ENCODE data around the gene MAP2K5. TPM values are rescaled to one million over a fixed set of nuclear protein-coding genes. Genes with fewer than 3 reads are reported as not detected.

The MAP2K5 gene
- total and polyA plus RNA-seq, 7 donors = 9.8 to 24.0 (median 16.5) TPM

- Histone ChIP-seq H3K36me3 (ENCODE audit: insufficient read depth in 1 of 2, low read depth in 1 of 2) (no peaks in the 10 kb centered on the region), H3K4me3 (no peak overlapping the region), H3K4me1 (no peaks in the 10 kb centered on the region), H3K27me3 (ENCODE audit: insufficient read depth in 3 of 3, low read length in 2 of 3) (no peaks in the 10 kb centered on the region), H3K27ac (no peak overlapping the region), H3K9me3 (no peaks in the 10 kb centered on the region)
- ATAC-seq (no peak), DNase-seq (no peak)
- WGBS, 3 donors = 94 to 100% (median 98%) methylated on average over 2 of the region's 2 CpGs
- intact Hi-C loops (cut with DNase I) = loop anchor here in 1 of 2 donors (1.0 kb wide), 1 partner anchor 16 kb away; no protein-coding TSS in a partner anchor
- no peak for TF ChIP-seq CTCF (IDR thresholded peaks at IDR 0.05)
Observed at GRCh38 chr15:67801142-67801541, 258.6 kb downstream of the MAP2K5 start.

- no peaks in the 10 kb centered on the region for H3K4me1 ChIP-seq
Observed at GRCh38 chr15:67801926-67802914, 259.7 kb downstream of the MAP2K5 start.

GRCh38 chr15:67803299-67803698 lies 260.8 kb downstream of the MAP2K5 start:
- Histone ChIP-seq H3K9me3 (no peaks in the 10 kb centered on the region), H3K36me3 (ENCODE audit: insufficient read depth in 1 of 2, low read depth in 1 of 2) (peaks cover 0 to 7% of the 10 kb centered on the region in 2 donors), H3K27ac (no peak overlapping the region), H3K4me1 (no peaks in the 10 kb centered on the region), H3K4me3 (no peak overlapping the region), H3K27me3 (ENCODE audit: insufficient read depth in 3 of 3, low read length in 2 of 3) (no peaks in the 10 kb centered on the region)
- ATAC-seq (no peak), DNase-seq (no peak)
- intact Hi-C loops (cut with DNase I) = no loop called here
- 54 to 59% (median 59%) methylated on average over 3 of the region's 3 CpGs for WGBS, 3 donors
- TF ChIP-seq CTCF (IDR thresholded peaks at IDR 0.05) = no peak

More at GRCh38 chr15:67801926-67802914, 259.7 kb downstream of the MAP2K5 start:
- no peaks in the 10 kb centered on the region for H3K27me3 ChIP-seq (ENCODE audit: insufficient read depth in 3 of 3, low read length in 2 of 3)
- TF ChIP-seq CTCF (IDR thresholded peaks at IDR 0.05) = no peak
- peaks cover 0 to 6% of the 10 kb centered on the region in 2 donors for H3K36me3 ChIP-seq (ENCODE audit: insufficient read depth in 1 of 2, low read depth in 1 of 2)
- DNase-seq (no peak), ATAC-seq (no peak)
- intact Hi-C loops (cut with DNase I) = loop anchor here in 1 of 2 donors (1.0 kb wide), 1 partner anchor 17 kb away; no protein-coding TSS in a partner anchor
- no peak overlapping the region for H3K27ac ChIP-seq
- no peaks in the 10 kb centered on the region for H3K9me3 ChIP-seq
- H3K4me3 ChIP-seq = no peak overlapping the region
- 83 to 84% (median 83%) methylated on average over 19 of the region's 19 CpGs for WGBS, 3 donors

GRCh38 chr15:67803996-67804843 lies 261.7 kb downstream of the MAP2K5 start:
- intact Hi-C loops (cut with DNase I) = no loop called here
- Histone ChIP-seq H3K4me1 (no peaks in the 10 kb centered on the region), H3K27ac (no peak overlapping the region), H3K9me3 (no peaks in the 10 kb centered on the region), H3K27me3 (ENCODE audit: insufficient read depth in 3 of 3, low read length in 2 of 3) (no peaks in the 10 kb centered on the region), H3K4me3 (no peak overlapping the region), H3K36me3 (ENCODE audit: insufficient read depth in 1 of 2, low read depth in 1 of 2) (peaks cover 0 to 7% of the 10 kb centered on the region in 2 donors)
- DNase-seq (peak in 1 of 2 donors; percentile 41), ATAC-seq (no peak)
- no peak for TF ChIP-seq CTCF (IDR thresholded peaks at IDR 0.05)
- 74 to 77% (median 74%) methylated on average over 27 of the region's 27 CpGs for WGBS, 3 donors

Data from psoas muscle (tissue), 8 donors.